Heart left ventricle (tissue), 16 donors: Measurements from ENCODE around the gene ID1. TPM values are rescaled to one million over a fixed set of nuclear protein-coding genes. Genes with fewer than 3 reads are reported as not detected.

ENCODE experiments used
- ATAC-seq, 4 donors: fragments of 200-7000 bp; cut with Tn5 transposase; one replicate each; pipeline ENCODE4 v1.9.1; 2020 to 2022; ENCODE audit warnings: moderate library complexity in 4 of 4, mild to moderate bottlenecking in 3 of 4, moderate number of reproducible peaks in 1 of 4
- DNase-seq, 5 donors: peaks; one replicate each; pipeline ENCODE4 v3.0.0-alpha.2; 2020
- H3K27ac ChIP-seq, 12 donors: fragments of 200-600 bp; sonication (generic) in 4 of 12; one replicate each; pipeline versions ENCODE4 v1.5.0 to v1.8.0; 2016 to 2022; ENCODE audit warnings: mild to moderate bottlenecking in 2 of 12
- H3K27me3 ChIP-seq, 9 donors: fragments of 200-600 bp; sonication (generic) in 2 of 9; one replicate each; pipeline versions ENCODE4 v1.5.1 to v1.8.0; 2016 to 2022; ENCODE audit warnings: mild to moderate bottlenecking in 3 of 9
- H3K36me3 ChIP-seq, 9 donors: fragments of 200-600 bp; sonication (generic) in 2 of 9; one replicate each; pipeline versions ENCODE4 v1.5.0 to v1.8.0; 2018 to 2022; ENCODE audit warnings: mild to moderate bottlenecking in 2 of 9
- H3K4me1 ChIP-seq, 12 donors: fragments of 200-600 bp; sonication (generic) in 4 of 12; one replicate each; pipeline versions ENCODE4 v1.5.0 to v1.8.0; 2016 to 2022; ENCODE audit warnings: mild to moderate bottlenecking in 3 of 12
- H3K4me3 ChIP-seq, 12 donors: fragments of 200-600 bp; sonication (generic) in 4 of 12; one replicate each; pipeline versions ENCODE4 v1.5.0 to v1.8.0; 2017 to 2022; ENCODE audit warnings: mild to moderate bottlenecking in 9 of 12, moderate library complexity in 4 of 12
- H3K9me3 ChIP-seq, 12 donors: fragments of 200-600 bp; sonication (generic) in 4 of 12; one replicate each; pipeline versions ENCODE4 v1.5.0 to v1.8.0; 2016 to 2022; ENCODE audit warnings: mild to moderate bottlenecking in 1 of 12
- POLR2A ChIP-seq, 2 donors: fragments of 450-650 bp; IDR thresholded peaks; one replicate each; pipeline ENCODE4 v1.6.1; 2017; ENCODE audit warnings: antibody characterized with exemption in 2 of 2, mild to moderate bottlenecking in 2 of 2, moderate library complexity in 2 of 2
- WGBS, 4 donors: extraction: QIAGEN DNeasy Blood & Tissue Kit in 2 of 4; methylation state at CpG; one replicate each; pipeline versions ENCODE4 v1.1.5 to v1.1.7; 2013 to 2018; 5-methylcytosine and 5-hydroxymethylcytosine counted together
- intact Hi-C, 10 donors: fragments of 100-400 bp; cut with DNase I; formaldehyde crosslinking; loops; one replicate each; pipeline versions ENCODE4 v1.11.1 to v1.14.2; 2022
- polyA plus RNA-seq, 2 donors: library from polyadenylated mRNA; stranded (reverse); fragments of 200-250 nt; gene quantifications; one replicate each; pipeline ENCODE4 v1.2.3, GENCODE V29; 2013
- total RNA-seq, 9 donors: library from RNA; depleted of rRNA in 2 of 9; stranded (reverse); fragments of >200 nt in 2 of 9; fragmentation: NEBNext Ultra II Directional in 3 of 9; extraction: Animal tissue kit (Norgen Biotek cat#: 25700) in 3 of 9; gene quantifications; one replicate each; pipeline versions ENCODE4 v1.1.0 to v1.2.4, GENCODE V29; 2016 to 2023
- TF ChIP-seq, protein P1 (sequence below), 12 donors: fragments of 200-600 bp; sonication (generic) in 4 of 12; IDR thresholded peaks; one replicate each; pipeline versions ENCODE4 v1.5.0 to v1.8.0; 2018 to 2022; ENCODE audit warnings: antibody characterized with exemption in 12 of 12, mild to moderate bottlenecking in 5 of 12
- donor health status: ischemic (EF 13 %, LVEDD 7.1; RV severe dilation, severe dysfunction).
- donor health status: healthy with polysubstance abuse.
- donor health status: DM: no; HTN: yes; CAD: no.
- donor health status: DM: no; HTN: no; CAD: no.
- donor health status: ischemic (EF 25% LVEDD 6.9; RV normal size, moderate dysfunction).
- donor health status: ischemic (EF 25% LVEDD 5.7; RV mildly dilated, moderate dysfunction).
- donor health status: healthy.
- donor health status: DM: yes; HTN: yes; CAD: no.
- donor health status: ischemic (EF 35%, LVEDD 5.7; RV mildly dilated, moderate dysfunction).
- donor health status: nonischemic (EF 11% LVEDD 7.7; RV severe dilation, severe dysfunction).
- donor health status: DM: yes; HTN: yes; CAD: no.
- donor health status: PGD.
- donor health status: ischemic (EF 29% LVEDD 5.4; RV normal size, mild dysfunction).
- donor health status: nonischemic (EF 23%, LVEDD 6.1; RV moderate dilation, normal function).

The ID1 gene
- total and polyA plus RNA-seq, 11 donors, result 72.4 to 619 (median 140) TPM

DNA sequence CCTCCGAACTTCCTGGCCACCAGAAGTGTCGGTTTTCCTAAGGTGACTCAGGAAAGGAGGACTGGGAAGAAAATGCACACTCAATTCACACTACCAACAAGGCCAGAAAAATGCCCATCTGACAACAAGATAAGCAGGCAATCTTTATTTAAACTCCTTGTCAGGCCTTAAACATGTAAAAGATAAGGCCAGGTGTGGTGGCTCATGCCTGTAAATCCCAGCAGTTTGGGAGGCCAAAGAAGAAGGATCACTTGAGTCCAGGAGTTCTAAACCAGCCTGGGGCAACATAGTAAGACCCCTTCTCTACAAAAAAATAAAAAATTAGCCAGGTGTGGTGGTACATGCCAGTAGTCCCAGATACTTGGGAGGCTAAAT, 7.6 kb upstream of the ID1 start:
- H3K36me3 ChIP-seq, result no peaks in the 10 kb centered on the region
- no peak overlapping the region for H3K4me3 ChIP-seq
- H3K27me3 ChIP-seq, result no peaks in the 10 kb centered on the region
- no peak for TF ChIP-seq POLR2A (IDR thresholded peaks at IDR 0.05)
- TF ChIP-seq, protein P1, sequence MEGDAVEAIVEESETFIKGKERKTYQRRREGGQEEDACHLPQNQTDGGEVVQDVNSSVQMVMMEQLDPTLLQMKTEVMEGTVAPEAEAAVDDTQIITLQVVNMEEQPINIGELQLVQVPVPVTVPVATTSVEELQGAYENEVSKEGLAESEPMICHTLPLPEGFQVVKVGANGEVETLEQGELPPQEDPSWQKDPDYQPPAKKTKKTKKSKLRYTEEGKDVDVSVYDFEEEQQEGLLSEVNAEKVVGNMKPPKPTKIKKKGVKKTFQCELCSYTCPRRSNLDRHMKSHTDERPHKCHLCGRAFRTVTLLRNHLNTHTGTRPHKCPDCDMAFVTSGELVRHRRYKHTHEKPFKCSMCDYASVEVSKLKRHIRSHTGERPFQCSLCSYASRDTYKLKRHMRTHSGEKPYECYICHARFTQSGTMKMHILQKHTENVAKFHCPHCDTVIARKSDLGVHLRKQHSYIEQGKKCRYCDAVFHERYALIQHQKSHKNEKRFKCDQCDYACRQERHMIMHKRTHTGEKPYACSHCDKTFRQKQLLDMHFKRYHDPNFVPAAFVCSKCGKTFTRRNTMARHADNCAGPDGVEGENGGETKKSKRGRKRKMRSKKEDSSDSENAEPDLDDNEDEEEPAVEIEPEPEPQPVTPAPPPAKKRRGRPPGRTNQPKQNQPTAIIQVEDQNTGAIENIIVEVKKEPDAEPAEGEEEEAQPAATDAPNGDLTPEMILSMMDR (IDR thresholded peaks at IDR 0.05), result no peak
- peak overlapping the region in 11 of 12 donors; percentile 73 to 97 (median 91) for H3K27ac ChIP-seq
- DNase-seq (no peak), ATAC-seq (no peak)
- WGBS, 4 donors, result 83 to 94% (median 87%) methylated on average over 2 of the region's 2 CpGs
- peaks cover 3 to 35% (median 21%) of the 10 kb centered on the region in 12 donors for H3K4me1 ChIP-seq
- no peaks in the 10 kb centered on the region for H3K9me3 ChIP-seq
- intact Hi-C loops, result no loop called here

DNA sequence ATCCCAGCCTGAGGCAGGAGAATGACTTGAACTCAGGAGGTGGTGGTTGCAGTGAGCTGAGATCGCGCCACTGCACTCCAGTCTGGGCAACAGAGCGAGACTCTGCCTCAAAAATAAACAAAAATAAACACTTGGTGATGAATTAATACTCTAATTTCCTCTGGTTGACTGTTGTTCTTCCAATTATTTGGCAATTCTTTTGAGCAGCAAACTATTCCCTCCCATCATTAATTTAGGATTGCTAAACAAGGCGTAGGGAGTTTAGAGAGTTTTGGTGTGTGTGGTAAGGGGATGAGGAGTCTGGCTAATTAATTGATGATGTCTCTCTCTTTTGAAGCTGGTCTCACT, 2.7 kb upstream of the ID1 start:
- H3K36me3 ChIP-seq, result peaks cover 0 to 13% (median 0%) of the 10 kb centered on the region in 9 donors
- no peak overlapping the region for H3K4me3 ChIP-seq
- ATAC-seq (no peak), DNase-seq (no peak)
- intact Hi-C loops, result no loop called here
- peak overlapping the region in 7 of 12 donors; percentile 83 to 96 (median 95) for H3K27ac ChIP-seq
- TF ChIP-seq, protein P1 (IDR thresholded peaks at IDR 0.05), result no peak
- no peak for TF ChIP-seq POLR2A (IDR thresholded peaks at IDR 0.05)
- H3K9me3 ChIP-seq, result no peaks in the 10 kb centered on the region
- 94 to 99% (median 98%) methylated on average over 4 of the region's 4 CpGs for WGBS, 4 donors
- peaks cover 0 to 14% (median 0%) of the 10 kb centered on the region in 9 donors for H3K27me3 ChIP-seq
- peaks cover 0 to 37% (median 12%) of the 10 kb centered on the region in 12 donors for H3K4me1 ChIP-seq

DNA sequence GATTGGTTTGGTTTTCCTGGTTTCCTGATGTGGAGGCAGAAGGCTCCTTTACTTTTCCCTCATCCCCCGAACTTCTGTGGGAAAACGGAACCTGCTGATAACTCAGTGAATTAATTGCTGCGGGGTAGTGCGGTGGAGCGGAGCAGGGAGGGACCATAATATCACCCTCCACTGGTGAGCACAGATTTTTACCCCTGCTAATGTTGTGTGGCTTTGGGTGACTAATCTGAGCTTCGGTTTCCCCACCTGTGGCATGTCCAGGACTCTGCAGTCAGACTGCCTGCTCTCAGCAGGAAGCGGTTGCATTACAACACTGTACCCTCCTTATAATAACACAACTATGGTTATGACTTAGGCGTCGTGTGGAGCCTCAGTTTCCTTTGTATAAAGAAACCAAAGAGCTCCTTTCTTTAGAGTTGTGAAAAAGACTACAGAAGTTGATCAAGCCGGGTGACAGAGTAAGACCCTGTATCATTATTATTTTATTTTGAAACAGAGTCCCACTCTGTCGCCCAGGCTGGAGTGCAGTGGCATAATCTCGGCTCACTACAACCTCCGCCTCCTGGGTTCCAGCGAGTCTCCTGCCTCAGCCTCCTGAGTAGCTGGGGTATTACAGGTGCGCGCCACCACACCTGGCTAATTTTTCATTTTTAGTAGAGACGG, 2.2 kb upstream of the ID1 start:
- 76 to 83% (median 79%) methylated on average over 17 of the region's 17 CpGs for WGBS, 4 donors

DNA sequence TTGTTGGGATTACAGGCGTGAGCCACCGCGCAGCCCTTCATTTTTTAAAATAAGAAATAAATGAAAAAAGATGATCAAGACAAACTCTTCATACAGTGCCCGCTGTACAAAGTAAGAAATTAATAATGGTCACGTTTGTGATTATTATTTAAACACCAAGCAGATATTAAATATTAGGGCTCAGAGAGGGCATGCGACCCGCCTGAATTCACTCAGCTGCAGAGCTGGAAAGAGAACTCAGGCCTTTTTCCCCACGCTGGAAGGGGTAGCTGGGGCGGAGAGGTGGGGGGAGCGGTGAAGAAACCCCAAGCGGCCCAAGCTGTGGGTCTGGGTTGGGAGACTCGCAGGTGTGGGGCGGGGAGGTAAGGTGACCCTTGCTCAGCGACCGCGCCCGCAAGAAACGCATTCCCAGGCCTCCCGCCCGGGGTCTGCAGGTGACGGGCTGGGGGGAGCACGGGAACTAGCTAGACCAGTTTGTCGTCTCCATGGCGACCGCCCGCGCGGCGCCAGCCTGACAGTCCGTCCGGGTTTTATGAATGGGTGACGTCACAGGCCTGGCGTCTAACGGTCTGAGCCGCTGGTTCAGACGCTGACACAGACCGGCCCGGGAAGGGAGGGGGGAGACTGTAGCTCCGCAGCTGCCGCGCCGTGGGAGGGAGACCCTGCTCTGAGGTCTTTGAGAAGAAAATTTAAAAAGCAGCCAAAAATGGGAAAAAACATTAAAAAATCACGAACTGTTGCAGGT, 1.1 kb upstream of the ID1 start:
- 13 to 18% (median 13%) methylated on average over 31 to 43 of the region's 43 CpGs for WGBS, 4 donors

More for the DNA sequence above, 2.2 kb upstream of the ID1 start:
- no peaks in the 10 kb centered on the region for H3K9me3 ChIP-seq
- no peak for TF ChIP-seq POLR2A (IDR thresholded peaks at IDR 0.05)
- peaks cover 0 to 13% (median 0%) of the 10 kb centered on the region in 9 donors for H3K36me3 ChIP-seq
- DNase-seq (no peak), ATAC-seq (no peak)
- H3K4me3 ChIP-seq, result no peak overlapping the region
- H3K27ac ChIP-seq, result peak overlapping the region in 8 of 12 donors; percentile 83 to 96 (median 94)
- peaks cover 0 to 42% (median 12%) of the 10 kb centered on the region in 12 donors for H3K4me1 ChIP-seq
- H3K27me3 ChIP-seq, result peaks cover 0 to 14% (median 0%) of the 10 kb centered on the region in 9 donors
- intact Hi-C loops, result no loop called here

More for the DNA sequence above, 1.1 kb upstream of the ID1 start:
- H3K36me3 ChIP-seq, result peaks cover 0 to 13% (median 0%) of the 10 kb centered on the region in 9 donors
- H3K4me1 ChIP-seq, result peaks cover 0 to 53% (median 20%) of the 10 kb centered on the region in 12 donors
- H3K27ac ChIP-seq, result peak overlapping the region; percentile 83 to 96 (median 92)
- intact Hi-C loops, result loop anchor here in 5 of 10 donors (1.0 to 2.0 kb wide), 3 partner anchors 8 to 31 kb away; no protein-coding TSS in a partner anchor
- peak in 1 of 2 donors; percentile 85 for TF ChIP-seq POLR2A (IDR thresholded peaks at IDR 0.05)
- TF ChIP-seq, protein P1 (IDR thresholded peaks at IDR 0.05), result no peak
- ATAC-seq (peak; percentile 72 to 85 (median 83)), DNase-seq (peak; percentile 95 to 98 (median 97))
- no peaks in the 10 kb centered on the region for H3K9me3 ChIP-seq
- H3K27me3 ChIP-seq, result peaks cover 0 to 14% (median 0%) of the 10 kb centered on the region in 9 donors
- H3K4me3 ChIP-seq, result peak overlapping the region; percentile 58 to 91 (median 74)
